Stimulated activated CD4-positive, alpha-beta T cell treated with anti-CD3 and anti-CD28 coated beads, Interleukin-4, amount 100 ng/mL, for 1 hour (primary cell): ENCODE results near the gene GPC5.
"Not testable (repeated sequence)": the region's sequence is repeated elsewhere in the genome, so short reads cannot be mapped to it uniquely, and the experiment has no call there.

Experiments used
- DNase-seq: peaks from one replicate; pipeline ENCODE4 v3.0.0-alpha.2; 2020

The GPC5 gene

DNA sequence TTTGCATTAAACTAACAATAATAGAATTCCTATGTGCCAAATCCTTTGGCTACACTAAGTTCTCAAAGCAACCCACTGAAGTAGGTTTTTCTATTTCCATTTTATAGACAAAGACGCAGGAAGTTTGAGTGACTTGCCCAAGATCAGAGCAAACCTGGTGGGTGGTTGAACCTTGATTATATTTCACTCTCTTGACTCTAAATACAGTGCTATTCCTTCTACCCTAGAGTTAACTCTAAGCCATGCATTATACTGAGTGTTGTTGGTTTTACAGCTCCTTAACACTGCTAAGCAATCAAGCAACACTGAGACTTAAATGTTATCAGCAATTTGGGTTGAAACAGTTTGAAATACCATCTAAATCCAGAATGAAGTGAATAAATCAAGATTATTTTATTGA lies 1014.6 kb downstream of the GPC5 start:
- DNase-seq, result no peak

DNA sequence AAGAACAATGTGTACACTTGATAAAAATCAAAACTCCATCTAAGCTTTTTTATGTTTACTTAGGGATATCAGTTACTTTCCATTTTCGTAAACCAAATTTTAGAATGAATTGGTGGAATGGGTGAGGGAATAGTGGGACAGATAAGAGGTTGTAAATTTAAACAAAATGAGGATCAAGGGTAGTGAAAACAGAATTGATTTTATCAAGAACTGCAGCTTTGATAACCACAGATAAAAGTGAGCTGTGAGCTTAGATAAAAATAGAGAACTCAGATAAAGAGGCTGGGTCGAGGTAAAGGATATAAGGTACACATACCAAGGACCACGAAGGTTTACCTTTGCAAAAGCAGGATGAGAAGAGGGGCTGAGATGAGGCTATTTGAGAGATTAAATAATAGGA lies 1015.0 kb downstream of the GPC5 start:
- DNase-seq, result no peak

DNA sequence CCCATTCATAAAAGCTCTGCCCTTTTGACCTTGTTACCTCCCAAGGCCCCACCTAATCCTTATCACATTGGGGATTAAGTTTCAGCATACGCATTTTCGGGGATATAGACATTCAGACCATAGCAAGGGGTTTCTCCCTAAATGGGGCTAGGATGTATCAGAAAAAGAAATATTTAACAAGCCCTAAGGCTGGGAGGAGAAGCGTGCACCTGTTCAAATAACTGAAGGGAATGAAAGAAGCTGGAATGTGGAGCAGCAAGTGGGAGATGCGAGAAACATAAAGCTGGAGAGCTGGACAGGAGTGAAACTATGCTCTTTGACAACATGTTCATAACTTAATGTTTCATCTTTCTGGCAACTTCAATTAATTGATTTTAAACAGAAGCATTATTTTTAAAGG lies 1016.4 kb downstream of the GPC5 start:
- no peak for DNase-seq

DNA sequence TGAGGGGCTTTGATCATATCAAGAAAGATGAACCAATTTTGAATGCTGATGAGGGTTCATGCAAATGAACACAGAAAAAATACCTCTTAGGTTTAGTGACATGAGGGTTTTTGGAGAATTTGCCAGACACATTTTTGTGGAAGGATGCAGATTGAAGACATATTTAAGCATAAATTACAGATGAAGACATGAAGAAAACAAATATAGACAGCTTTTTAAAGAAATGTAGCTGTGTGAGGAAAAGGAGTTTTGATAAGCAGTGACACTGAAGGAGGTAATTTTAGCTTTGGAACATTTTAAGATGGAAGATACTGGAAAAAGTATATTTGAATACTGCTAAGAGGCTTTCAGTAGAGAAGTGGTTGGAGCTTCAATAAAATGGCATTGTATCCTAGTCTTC lies 1017.4 kb downstream of the GPC5 start:
- no peak for DNase-seq

DNA sequence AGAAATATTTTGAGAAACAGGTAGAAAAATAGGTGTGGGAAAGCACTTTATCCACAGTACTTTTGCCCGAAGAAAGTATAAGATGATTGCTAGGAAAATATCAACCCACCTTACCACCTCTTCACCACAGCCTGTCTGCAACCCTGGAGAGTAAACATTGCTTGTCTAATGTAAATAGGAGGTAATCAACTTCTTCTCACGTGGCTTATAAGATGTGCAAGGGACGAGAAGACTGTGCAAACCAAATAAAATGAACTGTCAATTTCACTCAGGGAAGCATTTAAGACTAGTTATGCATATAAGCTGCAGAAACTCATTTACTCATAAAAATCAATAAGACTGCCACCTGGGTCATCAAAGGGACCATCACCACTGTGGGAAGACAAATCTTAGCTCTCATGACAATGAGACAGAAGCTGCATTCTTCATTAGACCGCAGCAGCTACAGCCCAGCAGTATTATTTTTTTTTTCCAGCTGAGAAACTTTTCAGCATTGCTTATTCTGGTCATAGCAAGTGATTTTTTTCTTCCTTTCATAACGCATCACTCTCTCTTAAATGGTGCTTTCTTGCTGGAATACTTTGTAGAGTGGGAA lies 1020.5 kb downstream of the GPC5 start:
- DNase-seq, result no peak

DNA sequence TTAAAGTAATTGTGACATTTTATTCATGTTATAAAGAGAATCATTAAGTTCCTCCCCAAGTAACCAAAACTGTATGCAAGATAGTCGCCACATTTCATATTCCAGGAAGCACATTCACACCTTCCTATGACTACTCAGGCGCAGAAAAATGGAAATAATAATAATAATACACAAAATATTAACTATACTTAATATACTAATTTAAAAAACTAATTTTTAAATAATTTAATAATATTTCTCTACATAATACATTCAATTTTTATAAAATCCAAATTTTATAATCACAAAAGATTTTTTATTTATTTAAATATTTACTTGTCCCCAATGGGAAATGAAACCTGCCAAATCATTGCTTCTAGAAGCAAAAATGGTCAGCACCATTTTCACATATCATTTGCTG lies 1030.8 kb downstream of the GPC5 start:
- DNase-seq, result no peak

DNA sequence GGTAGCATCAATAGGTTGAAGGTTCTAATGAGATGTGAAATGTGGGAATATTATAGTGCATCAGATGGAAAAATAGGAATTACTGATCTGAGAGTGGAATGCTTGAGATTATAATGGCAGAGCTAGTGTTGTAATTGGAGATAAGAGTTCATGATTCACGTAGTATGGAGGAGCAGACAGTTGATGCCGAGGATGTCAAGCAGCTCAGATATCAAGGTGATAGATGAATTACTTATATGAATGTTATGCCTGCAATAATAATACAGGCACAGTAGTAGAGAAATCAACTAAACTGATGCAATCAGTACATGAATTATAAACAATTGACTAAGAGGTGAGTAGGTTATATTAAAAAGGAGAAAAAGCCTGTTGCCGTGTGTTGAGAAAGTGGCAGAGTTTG lies 1035.0 kb downstream of the GPC5 start:
- DNase-seq, result no peak

DNA sequence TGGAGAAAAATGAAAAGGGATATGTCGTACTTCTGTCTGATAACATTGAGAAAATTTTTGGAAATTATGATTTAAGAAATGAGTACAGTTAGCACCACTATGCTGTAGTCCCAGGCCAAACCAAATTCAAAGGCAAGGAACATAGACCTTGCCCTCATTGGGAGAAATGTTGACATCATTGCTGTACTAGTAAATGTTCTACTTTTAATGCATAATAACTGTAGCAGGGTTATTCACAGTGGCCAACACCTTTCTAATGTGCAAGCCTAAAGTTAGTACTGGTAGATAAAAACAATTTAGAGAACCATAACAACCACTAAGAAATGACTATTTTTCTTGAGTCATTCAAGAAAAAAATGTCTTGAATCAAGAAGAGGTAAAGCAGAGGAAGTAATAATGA lies 1035.5 kb downstream of the GPC5 start:
- DNase-seq, result no peak

DNA sequence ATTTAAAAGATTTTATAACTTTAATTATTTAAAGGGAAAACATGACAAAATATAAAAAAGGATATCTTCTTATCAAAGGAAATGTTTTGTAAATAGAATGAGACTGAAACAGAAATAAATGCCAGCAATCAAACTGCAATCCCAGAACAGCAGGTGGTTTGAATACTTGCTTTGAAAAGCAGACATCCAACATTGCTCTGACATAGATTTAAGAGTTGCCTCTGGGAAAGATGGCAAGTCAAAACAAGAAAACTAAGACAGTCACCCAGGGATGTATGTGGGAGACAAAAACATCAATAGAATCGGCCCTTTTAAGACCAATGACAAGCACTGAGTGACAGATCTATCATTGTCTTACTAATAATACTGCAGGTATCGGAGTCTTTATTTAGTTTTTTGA lies 1038.5 kb downstream of the GPC5 start:
- no peak for DNase-seq

DNA sequence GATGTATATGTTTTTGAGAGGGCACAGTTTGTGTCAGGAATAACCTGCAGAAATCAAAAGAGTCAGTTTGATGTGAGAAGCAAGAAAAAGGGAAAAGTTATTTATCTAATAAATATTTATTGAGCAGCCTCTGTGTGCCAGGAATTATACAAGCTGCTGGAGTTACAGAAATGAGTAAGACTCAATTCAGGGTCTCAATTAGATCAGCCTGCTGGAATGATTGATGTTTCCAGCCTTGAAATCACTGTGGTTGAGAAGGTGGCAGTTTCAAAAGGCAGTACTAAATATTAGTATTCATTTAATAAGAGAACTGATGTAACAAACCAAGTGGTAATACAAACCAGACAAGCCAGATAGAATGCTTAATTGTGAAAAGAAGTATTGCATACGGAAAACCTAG lies 1045.8 kb downstream of the GPC5 start:
- DNase-seq, result no peak

DNA sequence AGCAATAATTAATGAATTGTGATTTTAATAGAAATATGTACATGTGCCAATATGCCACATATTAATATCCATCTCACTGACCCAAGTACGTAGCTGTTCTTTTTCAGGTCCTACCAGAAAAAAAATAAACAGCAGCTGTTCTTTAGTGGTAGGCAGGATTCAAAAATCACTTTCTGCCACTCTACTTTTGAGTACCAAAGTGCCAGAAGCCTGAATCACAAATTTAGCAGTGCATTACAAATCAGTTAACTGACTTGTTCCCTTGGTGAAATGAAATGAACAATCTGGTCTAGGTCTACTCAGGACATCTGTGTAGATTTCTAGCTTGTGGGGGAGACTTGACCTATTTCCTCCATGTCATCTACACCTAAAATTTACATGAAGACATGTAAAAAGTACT lies 1052.6 kb downstream of the GPC5 start:
- no peak for DNase-seq

DNA sequence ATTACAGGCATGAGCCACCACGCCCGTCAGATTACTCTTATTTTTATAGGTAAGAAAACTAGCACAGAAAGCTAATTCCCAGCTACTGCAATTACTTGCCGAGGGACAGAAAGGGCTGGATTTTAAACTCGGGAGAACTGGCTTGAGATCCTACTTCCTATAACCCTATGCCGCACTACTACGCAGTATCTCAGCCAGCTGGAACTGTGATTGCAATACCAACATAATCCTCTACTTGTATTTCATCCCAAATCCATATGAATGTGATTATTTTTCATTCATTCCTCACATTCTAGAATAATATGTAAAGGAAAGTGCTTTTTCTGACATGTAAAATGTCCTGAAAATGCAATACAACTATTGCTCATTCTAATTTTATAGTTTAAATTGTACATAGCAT lies 1054.4 kb downstream of the GPC5 start:
- DNase-seq, result no peak

DNA sequence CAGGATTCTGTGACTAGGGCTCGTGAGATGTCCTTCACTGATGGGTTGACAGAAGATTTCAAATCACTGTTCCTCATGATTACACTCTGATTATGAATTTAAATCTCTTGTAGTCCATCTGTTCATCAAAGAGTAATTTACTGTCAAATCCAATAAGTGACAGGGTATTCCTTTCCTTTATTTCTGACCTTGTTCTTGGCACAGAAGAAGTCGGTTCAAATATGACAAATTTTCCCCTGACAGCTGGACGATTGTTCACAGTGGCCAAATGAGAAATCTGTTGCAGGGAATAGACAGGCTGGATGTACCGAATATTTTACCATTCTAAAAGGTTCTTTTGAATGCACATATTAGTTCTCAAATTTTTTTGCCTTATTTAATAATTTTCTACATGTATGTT lies 1060.9 kb downstream of the GPC5 start:
- no peak for DNase-seq

DNA sequence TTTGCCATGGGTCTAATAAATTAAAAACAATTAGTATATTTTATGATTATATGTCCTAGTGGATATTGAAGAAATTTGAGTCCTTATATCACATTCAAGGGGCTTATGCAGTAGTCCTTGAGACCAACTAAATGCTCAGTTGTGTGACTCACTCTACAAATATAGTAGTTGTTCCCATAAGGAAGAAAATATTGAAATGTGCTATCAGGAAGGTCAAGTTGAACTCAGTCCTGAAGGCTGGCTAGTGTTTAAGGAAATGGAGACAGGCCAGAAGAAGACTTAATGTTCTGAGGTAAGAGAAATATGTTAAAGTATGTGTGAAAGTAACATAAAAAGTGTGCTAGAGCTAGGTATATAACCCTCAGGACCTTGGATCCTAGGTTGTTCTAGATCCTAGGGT lies 1062.1 kb downstream of the GPC5 start:
- DNase-seq, result no peak

DNA sequence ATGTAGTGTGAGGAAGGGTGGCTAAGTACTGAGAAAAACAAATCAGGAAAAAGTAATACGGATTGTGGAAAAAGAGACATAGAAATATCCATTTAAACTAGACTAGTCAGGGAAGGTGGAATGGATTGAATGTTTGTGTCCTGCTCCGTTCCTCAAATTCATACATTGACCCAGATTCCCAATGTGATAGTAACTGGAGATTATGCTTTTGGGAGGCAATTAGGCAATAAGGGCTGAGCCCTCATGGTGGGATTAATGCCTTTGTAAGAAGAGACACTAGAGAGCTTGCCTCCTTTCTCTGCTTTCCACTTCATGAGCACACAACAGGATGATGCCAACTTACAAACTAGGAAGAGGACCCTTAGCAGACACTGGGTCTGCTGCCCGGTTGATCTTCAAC lies 1063.0 kb downstream of the GPC5 start:
- DNase-seq, result no peak

DNA sequence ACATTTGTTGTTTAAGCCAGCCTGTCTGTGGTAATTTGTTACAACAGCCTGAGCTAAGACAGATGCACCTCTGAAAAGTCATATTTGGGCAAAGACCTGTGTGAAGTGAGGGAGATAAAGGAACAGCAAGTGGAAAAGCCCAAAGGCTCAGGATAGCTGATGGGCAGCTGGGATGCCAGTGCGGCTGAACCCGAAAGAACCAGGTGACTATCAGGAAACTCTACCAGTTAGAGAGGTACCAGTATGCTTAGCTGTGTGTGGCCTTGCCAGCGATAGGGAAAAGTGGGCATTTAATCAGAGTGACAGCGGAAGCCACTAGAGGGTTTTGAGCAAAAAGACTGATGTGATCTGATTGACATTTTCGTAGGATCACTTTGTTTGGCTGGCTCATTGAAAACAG lies 1063.4 kb downstream of the GPC5 start:
- no peak for DNase-seq

DNA sequence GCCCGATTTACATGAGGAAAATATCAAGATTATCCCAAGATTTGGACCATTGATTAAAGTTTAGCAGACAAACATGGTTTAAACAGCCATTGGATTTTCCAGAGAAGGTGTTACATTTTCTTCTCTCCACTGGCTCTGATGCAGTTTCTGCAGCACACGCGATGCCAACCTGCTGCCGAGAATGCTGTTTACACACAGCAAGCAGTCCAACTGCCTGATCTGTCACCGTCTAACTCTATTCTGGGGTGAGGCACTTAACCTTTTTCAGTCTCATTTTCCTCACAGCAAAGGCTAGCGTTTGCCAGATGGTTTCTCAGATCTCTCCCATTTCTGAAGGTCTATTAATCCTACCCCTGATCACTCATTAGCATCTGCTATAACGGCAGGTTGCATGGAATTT lies 1064.7 kb downstream of the GPC5 start:
- DNase-seq, result no peak

DNA sequence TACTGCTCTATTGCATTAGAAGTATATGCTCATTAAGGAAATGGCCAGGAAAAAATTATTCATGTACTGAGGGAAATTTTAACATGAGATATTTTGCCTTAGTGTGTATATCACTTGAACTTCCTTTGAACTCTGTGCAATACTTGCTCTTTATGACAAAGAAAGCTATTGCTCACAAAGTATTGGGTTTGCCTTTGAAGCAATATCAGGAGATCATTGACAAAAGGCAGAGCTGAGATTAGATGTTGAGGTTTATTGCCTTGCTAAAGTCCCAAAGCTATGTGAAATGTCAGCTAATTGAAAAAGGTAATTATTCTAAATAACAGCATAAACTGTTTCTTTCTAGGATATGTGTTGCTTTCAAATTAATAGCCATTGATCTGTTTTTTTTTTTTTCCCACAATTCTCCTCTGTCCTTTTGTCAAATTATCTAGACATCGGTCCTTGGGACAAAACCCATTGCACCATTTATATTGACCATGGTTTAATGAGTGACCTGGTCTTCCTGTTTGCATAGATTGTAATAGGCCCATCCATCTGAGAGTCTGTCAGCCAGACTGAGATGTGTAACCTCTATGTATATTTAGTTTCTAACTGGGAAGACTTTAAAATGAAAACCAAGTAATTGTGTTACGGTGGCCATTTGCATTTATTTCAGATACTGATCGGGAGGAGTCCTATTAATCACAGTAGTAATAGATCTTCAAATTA lies 1075.5 kb downstream of the GPC5 start:
- no peak for DNase-seq

DNA sequence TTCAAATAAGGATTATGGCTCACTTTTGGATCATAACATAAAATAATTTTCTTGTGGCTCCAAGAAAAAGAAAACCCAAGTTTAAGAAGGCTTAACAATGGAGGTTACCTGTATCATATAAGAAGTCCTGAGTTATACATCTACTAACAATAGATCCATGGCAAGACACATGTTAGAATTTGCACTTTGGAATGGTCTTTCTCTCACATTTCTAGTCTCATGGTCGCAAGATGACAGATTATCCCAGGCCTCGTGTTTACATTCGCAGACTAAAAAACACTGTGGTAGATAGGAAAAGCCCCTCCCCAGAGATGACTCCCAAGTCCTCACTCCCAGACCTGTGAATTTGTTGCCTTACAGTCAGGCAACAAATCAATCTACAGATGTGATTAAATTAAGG lies 1082.0 kb downstream of the GPC5 start:
- DNase-seq, result no peak

DNA sequence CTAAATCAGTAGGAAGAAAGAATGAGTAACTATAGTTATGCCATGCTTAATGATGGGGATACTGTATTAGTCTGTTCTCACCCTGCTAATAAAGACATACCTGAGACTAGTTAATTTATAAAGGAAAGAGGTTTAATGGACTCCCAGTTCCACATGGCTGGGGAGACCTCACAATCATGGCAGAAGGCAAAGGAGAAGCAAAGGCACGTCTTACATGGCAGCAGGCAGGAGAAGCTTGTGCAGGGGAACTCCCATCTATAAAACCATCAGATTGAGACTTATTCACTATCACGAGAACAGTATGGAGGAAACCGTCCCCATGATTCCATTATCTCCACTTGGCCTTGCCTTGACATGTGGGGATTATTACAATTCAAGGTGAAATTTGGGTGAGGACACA lies 1084.4 kb downstream of the GPC5 start:
- DNase-seq, result not testable (repeated sequence)

DNA sequence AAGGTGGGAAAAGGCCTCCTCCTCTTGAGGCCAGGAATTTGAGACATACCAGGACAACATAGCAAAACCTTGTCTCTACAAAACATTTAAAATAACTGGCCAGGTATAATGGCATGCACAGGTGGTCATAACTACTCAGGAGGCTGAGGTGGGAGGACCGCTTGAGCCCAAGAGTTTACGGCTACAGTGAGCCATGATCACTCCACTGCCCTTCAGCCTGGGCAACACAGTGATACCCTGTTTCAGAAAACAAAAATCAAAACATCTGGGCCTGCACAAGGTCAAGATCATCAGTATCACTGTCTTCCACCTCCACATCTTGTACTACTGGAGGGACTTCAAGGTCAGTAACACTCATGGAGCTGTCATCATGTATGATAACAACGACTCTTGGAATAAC lies 1085.5 kb downstream of the GPC5 start:
- no peak for DNase-seq

DNA sequence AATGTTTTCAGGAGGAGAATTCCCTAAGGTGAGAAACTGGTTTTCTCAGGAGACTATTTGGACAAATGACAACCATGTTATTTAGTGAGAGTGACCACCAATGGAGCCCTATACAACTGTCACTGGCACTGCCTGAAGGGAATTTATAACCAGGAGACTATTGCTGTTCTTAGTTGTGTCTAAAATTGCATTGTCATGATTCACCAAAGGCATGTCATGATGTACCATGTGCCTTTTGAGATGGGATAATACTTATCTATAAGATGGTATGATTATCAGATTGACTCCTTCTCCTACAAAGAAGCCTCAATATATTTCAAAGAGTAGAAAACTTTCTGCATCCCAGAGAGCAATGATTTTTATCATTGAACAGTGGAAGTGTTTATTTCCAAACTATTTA lies 1088.8 kb downstream of the GPC5 start:
- no peak for DNase-seq

DNA sequence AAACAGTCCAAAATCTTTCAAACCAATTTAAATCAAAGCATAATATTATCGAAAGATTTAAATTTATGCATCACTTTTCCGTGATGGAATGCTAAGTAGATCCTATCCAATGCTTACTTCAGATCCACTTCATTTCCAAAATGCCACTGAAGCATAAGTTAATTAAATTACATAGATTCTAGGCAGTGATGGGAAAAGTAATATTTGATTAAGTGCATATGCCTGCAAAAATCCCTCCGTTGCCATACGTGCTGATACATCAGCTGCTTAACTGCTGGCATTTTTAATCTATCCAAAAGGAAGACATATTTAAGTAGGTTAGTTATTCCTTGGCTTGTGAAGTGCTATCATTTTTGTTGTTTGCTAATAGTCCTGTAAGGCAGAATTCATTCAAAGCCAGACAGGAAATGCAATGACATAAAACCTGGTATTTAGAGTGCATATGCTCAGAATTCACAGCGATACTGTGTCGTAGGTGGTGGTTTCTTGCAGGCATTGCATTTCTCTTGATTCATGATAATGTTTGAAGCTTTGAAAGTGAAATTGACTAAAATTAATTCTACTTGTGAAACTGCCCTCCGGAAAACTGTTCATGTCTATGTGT lies 1089.9 kb downstream of the GPC5 start:
- DNase-seq, result no peak

DNA sequence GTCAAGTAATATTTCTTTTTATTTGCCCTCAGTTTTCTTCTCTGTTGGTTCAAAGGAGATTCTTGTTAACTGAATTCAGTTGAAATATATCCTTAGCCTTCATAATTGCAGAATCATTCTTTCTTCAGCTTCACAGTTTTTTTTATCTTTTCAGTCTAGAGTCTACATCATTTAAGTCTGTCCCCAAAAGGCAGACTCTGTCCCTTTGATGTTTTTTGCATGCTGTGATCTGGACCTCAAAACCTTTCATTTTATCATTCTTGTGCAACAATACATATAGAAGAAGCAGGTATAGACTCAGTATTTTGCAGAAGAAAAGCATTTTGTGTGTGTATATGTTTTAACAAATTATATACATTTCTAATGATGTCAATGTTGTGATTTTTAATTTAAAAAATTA lies 1093.4 kb downstream of the GPC5 start:
- DNase-seq, result no peak

DNA sequence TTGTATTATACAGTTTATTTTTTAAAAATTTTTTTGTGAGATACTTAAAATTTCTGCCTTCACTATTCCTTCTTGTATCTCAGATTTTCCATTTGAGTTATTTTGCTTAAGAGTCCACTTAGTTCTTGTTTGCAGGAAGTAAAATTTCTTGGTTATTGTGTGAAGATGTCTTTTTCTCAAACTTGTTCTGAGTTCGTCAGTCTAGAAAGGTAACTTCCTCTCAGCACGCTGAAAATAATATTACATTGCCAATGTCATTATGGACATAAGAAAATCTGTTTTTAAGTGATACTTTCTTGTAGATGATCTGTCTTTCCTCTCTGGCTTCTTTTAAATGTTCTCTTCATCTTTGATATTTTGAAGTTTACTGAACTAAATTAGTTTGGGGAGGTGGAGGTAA lies 1096.5 kb downstream of the GPC5 start:
- DNase-seq, result no peak
